Sigmoid colon (tissue), 4 donors: ENCODE measurements around the gene CFAP57.

Experiments used
- CTCF ChIP-seq, 4 experiments: fragments of 450-650 bp in 3 of 4; fragments of 200-600 bp in 1 of 4; IDR thresholded peaks; one replicate each; pipeline ENCODE4 v1.5.1; 2016 to 2019; ENCODE audit warnings: antibody characterized with exemption in 4 of 4, mild to moderate bottlenecking in 3 of 4, moderate library complexity in 2 of 4
- EP300 ChIP-seq, 4 donors: sonication (generic); formaldehyde crosslinking; IDR thresholded peaks; one replicate each; pipeline ENCODE4 v1.6.1; 2017; ENCODE audit warnings: antibody characterized with exemption in 4 of 4
- POLR2A ChIP-seq, 2 donors: fragments of 450-650 bp; IDR thresholded peaks; one replicate each; pipeline ENCODE4 v1.6.1; 2016; ENCODE audit warnings: antibody characterized with exemption in 2 of 2, mild to moderate bottlenecking in 2 of 2, moderate library complexity in 2 of 2

GRCh38 chr1:43286115-43286514 lies 114.0 kb downstream of the CFAP57 start:
- no peak for TF ChIP-seq CTCF (IDR thresholded peaks at IDR 0.05)
- TF ChIP-seq EP300 (IDR thresholded peaks at IDR 0.05) = no peak
- no peak for TF ChIP-seq POLR2A (IDR thresholded peaks at IDR 0.05)
